Skin epidermis (tissue), 12 donors: ENCODE results near the gene EVI5.
"Not testable (repeated sequence)": the region's sequence is repeated elsewhere in the genome, so short reads cannot be mapped to it uniquely, and the experiment has no call there.

ENCODE experiments used
- H3K27ac ChIP-seq, 21 experiments: fragments of 200-600 bp; sonication (generic) in 11 of 21; one replicate each; pipeline ENCODE4 v1.5.0; 2020; ENCODE audit warnings: mild to moderate bottlenecking in 3 of 21, inconsistent platforms in 2 of 21, moderate library complexity in 2 of 21
- H3K4me3 ChIP-seq, 7 experiments: fragments of 200-600 bp; sonication (generic) in 2 of 7; one replicate each; pipeline ENCODE4 v1.5.0; 2020; ENCODE audit warnings: inconsistent platforms in 2 of 7, mild to moderate bottlenecking in 2 of 7, moderate library complexity in 1 of 7

EVI5 gene

GRCh38 chr1:92797297-92797696 is 12.4 kb upstream of the EVI5 start:
- H3K27ac ChIP-seq, result no peak overlapping the region
- no peak overlapping the region for H3K4me3 ChIP-seq

- Histone ChIP-seq H3K4me3 (no peak overlapping the region), H3K27ac (no peak overlapping the region)
Observed at GRCh38 chr1:92795166-92795565, 10.3 kb upstream of the EVI5 start.

- Histone ChIP-seq H3K4me3 (no peak overlapping the region), H3K27ac (no peak overlapping the region)
Observed at GRCh38 chr1:92792340-92792782, 7.5 kb upstream of the EVI5 start.

GRCh38 chr1:92791487-92792066 is 6.7 kb upstream of the EVI5 start:
- no peak overlapping the region for H3K4me3 ChIP-seq
- H3K27ac ChIP-seq, result no peak overlapping the region

- Histone ChIP-seq H3K4me3 (no peak overlapping the region), H3K27ac (no peak overlapping the region)
Observed at GRCh38 chr1:92790867-92791266, 6.0 kb upstream of the EVI5 start.

GRCh38 chr1:92790081-92790480 is 5.2 kb upstream of the EVI5 start:
- no peak overlapping the region for H3K27ac ChIP-seq

GRCh38 chr1:92786111-92786901 is 1.4 kb upstream of the EVI5 start:
- H3K4me3 ChIP-seq, result peak overlapping the region in 1 of 7 experiments; percentile 86
- peak overlapping the region in 2 of 21 experiments; percentile 95 for H3K27ac ChIP-seq

More at GRCh38 chr1:92790081-92790480, 5.2 kb upstream of the EVI5 start:
- H3K4me3 ChIP-seq, result no peak overlapping the region

GRCh38 chr1:92784021-92784638 is 778 bp downstream of the EVI5 start:
- H3K4me3 ChIP-seq, result peak overlapping the region; percentile 53 to 89 (median 65)

GRCh38 chr1:92783550-92783949 is 1.4 kb downstream of the EVI5 start:
- peak overlapping the region in 13 of 21 experiments; percentile 75 to 97 (median 92) for H3K27ac ChIP-seq
- peak overlapping the region; percentile 53 to 89 (median 65) for H3K4me3 ChIP-seq

More at GRCh38 chr1:92784021-92784638, 778 bp downstream of the EVI5 start:
- peak overlapping the region; percentile 64 to 97 (median 92) for H3K27ac ChIP-seq

GRCh38 chr1:92778376-92778775 is 6.5 kb downstream of the EVI5 start:
- Histone ChIP-seq H3K4me3 (no peak overlapping the region), H3K27ac (no peak overlapping the region)

- Histone ChIP-seq H3K4me3 (no peak overlapping the region), H3K27ac (no peak overlapping the region)
Observed at GRCh38 chr1:92774407-92774806, 10.5 kb downstream of the EVI5 start.

GRCh38 chr1:92773749-92774148 is 11.2 kb downstream of the EVI5 start:
- H3K27ac ChIP-seq, result not testable (repeated sequence)

GRCh38 chr1:92769856-92770255 is 15.1 kb downstream of the EVI5 start:
- H3K27ac ChIP-seq, result no peak overlapping the region
- no peak overlapping the region for H3K4me3 ChIP-seq

More at GRCh38 chr1:92773749-92774148, 11.2 kb downstream of the EVI5 start:
- H3K4me3 ChIP-seq, result not testable (repeated sequence)

- Histone ChIP-seq H3K4me3 (no peak overlapping the region), H3K27ac (no peak overlapping the region)
Observed at GRCh38 chr1:92768915-92769314, 16.0 kb downstream of the EVI5 start.

- no peak overlapping the region for H3K4me3 ChIP-seq
- H3K27ac ChIP-seq, result no peak overlapping the region
Observed at GRCh38 chr1:92768296-92768695, 16.6 kb downstream of the EVI5 start.

- no peak overlapping the region for H3K27ac ChIP-seq
- H3K4me3 ChIP-seq, result no peak overlapping the region
Observed at GRCh38 chr1:92764116-92764515, 20.8 kb downstream of the EVI5 start.

GRCh38 chr1:92762355-92762754 is 22.6 kb downstream of the EVI5 start:
- H3K4me3 ChIP-seq, result no peak overlapping the region
- H3K27ac ChIP-seq, result no peak overlapping the region

GRCh38 chr1:92759361-92759760 is 25.5 kb downstream of the EVI5 start:
- H3K4me3 ChIP-seq, result no peak overlapping the region

GRCh38 chr1:92756537-92756936 is 28.4 kb downstream of the EVI5 start:
- Histone ChIP-seq H3K27ac (peak overlapping the region in 2 of 21 experiments; percentile 7 to 57), H3K4me3 (no peak overlapping the region)

More at GRCh38 chr1:92759361-92759760, 25.5 kb downstream of the EVI5 start:
- H3K27ac ChIP-seq, result no peak overlapping the region
